Sigmoid colon (tissue), 7 donors: ENCODE data around the gene PTK7. TPM values are rescaled to one million over a fixed set of nuclear protein-coding genes. Genes with fewer than 3 reads are reported as not detected.

ENCODE experiments used
- DNase-seq: peaks from one replicate; pipeline ENCODE4 v3.0.0-alpha.2; 2019
- H3K27ac ChIP-seq, 4 donors: fragments of 200-600 bp; sonication (generic); one replicate each; pipeline ENCODE4 v1.5.1; 2016 to 2019; ENCODE audit warnings: mild to moderate bottlenecking in 1 of 4
- H3K27me3 ChIP-seq, 3 donors: fragments of 200-600 bp; sonication (generic); one replicate each; pipeline ENCODE4 v1.5.1; 2019; ENCODE audit warnings: mild to moderate bottlenecking in 1 of 3
- H3K36me3 ChIP-seq, 4 donors: fragments of 200-600 bp; sonication (generic); one replicate each; pipeline ENCODE4 v1.5.1; 2016 to 2019
- H3K4me1 ChIP-seq, 4 donors: fragments of 200-600 bp; sonication (generic); one replicate each; pipeline ENCODE4 v1.5.1; 2017 to 2019
- H3K4me3 ChIP-seq, 4 donors: fragments of 200-600 bp; sonication (generic); one replicate each; pipeline ENCODE4 v1.5.1; 2017 to 2019; ENCODE audit warnings: mild to moderate bottlenecking in 2 of 4, moderate library complexity in 1 of 4
- H3K9me3 ChIP-seq, 4 donors: fragments of 200-600 bp in 3 of 4; sonication (generic) in 3 of 4; one replicate each; pipeline versions ENCODE4 v1.5.1 to v1.6.1; 2013 to 2019
- EP300 ChIP-seq, 4 donors: sonication (generic); formaldehyde crosslinking; IDR thresholded peaks; one replicate each; pipeline ENCODE4 v1.6.1; 2017; ENCODE audit warnings: antibody characterized with exemption in 4 of 4
- POLR2A ChIP-seq, 2 donors: fragments of 450-650 bp; IDR thresholded peaks; one replicate each; pipeline ENCODE4 v1.6.1; 2016; ENCODE audit warnings: antibody characterized with exemption in 2 of 2, mild to moderate bottlenecking in 2 of 2, moderate library complexity in 2 of 2
- POLR2AphosphoS5 ChIP-seq, 4 donors: sonication (generic); formaldehyde crosslinking; IDR thresholded peaks; one replicate each; pipeline ENCODE4 v1.6.1; 2017; ENCODE audit warnings: antibody characterized with exemption in 4 of 4
- WGBS, 2 donors: extraction: QIAGEN DNeasy Blood & Tissue Kit; methylation state at CpG; one replicate each; pipeline ENCODE4 v1.1.7; 2013; 5-methylcytosine and 5-hydroxymethylcytosine counted together
- intact Hi-C: fragments of 100-400 bp; cut with DNase I; formaldehyde crosslinking; loops from one replicate; pipeline ENCODE4 v1.15.1; 2023
- polyA plus RNA-seq, 3 donors: library from polyadenylated mRNA; stranded (reverse); fragments of 200-250 nt; gene quantifications; one replicate each; pipeline ENCODE4 v1.2.3, GENCODE V29; 2013
- total RNA-seq, 4 donors: library from RNA; depleted of rRNA; stranded (reverse); fragments of >200 nt; gene quantifications; one replicate each; pipeline ENCODE4 v1.1.0, GENCODE V29; 2016
- TF ChIP-seq, protein P1 (sequence below), 4 experiments: fragments of 450-650 bp in 3 of 4; fragments of 200-600 bp in 1 of 4; IDR thresholded peaks; one replicate each; pipeline ENCODE4 v1.5.1; 2016 to 2019; ENCODE audit warnings: antibody characterized with exemption in 4 of 4, mild to moderate bottlenecking in 3 of 4, moderate library complexity in 2 of 4
- donor health status: healthy with polysubstance abuse.
- donor health status: Bipolar disorder and iron deficiency.
- donor health status: healthy.

PTK7 gene
- total and polyA plus RNA-seq, 7 donors: 1.2 to 15.6 (median 6.1) TPM

DNA sequence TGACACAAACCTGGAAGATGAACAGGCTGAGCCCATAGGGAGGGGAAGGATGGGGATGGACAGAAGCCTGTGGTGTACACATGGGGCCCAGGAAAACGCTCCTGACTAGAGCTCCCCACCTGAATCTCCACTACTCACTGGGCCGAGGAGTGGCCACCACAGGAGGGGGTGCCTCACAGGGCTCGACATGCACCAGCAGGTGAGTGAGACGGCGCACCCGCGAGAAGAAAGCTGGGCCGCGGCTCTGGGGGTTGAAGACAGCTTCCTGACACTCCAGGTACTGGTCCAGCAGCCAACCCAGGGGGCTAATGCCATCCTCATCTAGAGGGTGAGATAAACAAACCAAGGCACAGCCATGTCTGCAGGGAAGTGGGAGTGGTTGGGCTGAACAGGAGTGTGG is 32.8 kb upstream of the PTK7 start:
- Histone ChIP-seq H3K27ac (no peak overlapping the region), H3K4me1 (no peaks in the 10 kb centered on the region), H3K36me3 (peaks cover under 1 to 79% (median 14%) of the 10 kb centered on the region in 4 donors), H3K27me3 (no peaks in the 10 kb centered on the region), H3K9me3 (no peaks in the 10 kb centered on the region), H3K4me3 (no peak overlapping the region)
- TF ChIP-seq, protein P1, sequence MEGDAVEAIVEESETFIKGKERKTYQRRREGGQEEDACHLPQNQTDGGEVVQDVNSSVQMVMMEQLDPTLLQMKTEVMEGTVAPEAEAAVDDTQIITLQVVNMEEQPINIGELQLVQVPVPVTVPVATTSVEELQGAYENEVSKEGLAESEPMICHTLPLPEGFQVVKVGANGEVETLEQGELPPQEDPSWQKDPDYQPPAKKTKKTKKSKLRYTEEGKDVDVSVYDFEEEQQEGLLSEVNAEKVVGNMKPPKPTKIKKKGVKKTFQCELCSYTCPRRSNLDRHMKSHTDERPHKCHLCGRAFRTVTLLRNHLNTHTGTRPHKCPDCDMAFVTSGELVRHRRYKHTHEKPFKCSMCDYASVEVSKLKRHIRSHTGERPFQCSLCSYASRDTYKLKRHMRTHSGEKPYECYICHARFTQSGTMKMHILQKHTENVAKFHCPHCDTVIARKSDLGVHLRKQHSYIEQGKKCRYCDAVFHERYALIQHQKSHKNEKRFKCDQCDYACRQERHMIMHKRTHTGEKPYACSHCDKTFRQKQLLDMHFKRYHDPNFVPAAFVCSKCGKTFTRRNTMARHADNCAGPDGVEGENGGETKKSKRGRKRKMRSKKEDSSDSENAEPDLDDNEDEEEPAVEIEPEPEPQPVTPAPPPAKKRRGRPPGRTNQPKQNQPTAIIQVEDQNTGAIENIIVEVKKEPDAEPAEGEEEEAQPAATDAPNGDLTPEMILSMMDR (IDR thresholded peaks at IDR 0.05): no peak
- TF ChIP-seq POLR2A (IDR thresholded peaks at IDR 0.05) (no peak), POLR2AphosphoS5 (IDR thresholded peaks at IDR 0.05) (no peak), EP300 (IDR thresholded peaks at IDR 0.05) (no peak)
- WGBS, 2 donors: 94% methylated on average over 9 of the region's 9 CpGs
- intact Hi-C loops: no loop called here
- DNase-seq: no peak

- Histone ChIP-seq H3K4me3 (no peak overlapping the region), H3K27ac (no peak overlapping the region), H3K9me3 (no peaks in the 10 kb centered on the region), H3K36me3 (peaks cover 0 to 80% (median 17%) of the 10 kb centered on the region in 4 donors), H3K4me1 (no peaks in the 10 kb centered on the region), H3K27me3 (no peaks in the 10 kb centered on the region)
- 93 to 95% methylated on average over 11 of the region's 11 CpGs for WGBS, 2 donors
- no peak for DNase-seq
- TF ChIP-seq, protein P1 (IDR thresholded peaks at IDR 0.05): no peak
- intact Hi-C loops: no loop called here
These were observed 30.7 kb upstream of the PTK7 start for GRCh38 chr6:43045371-43045930.

- no peak overlapping the region for H3K27ac ChIP-seq
- H3K9me3 ChIP-seq: no peaks in the 10 kb centered on the region
- TF ChIP-seq POLR2AphosphoS5 (IDR thresholded peaks at IDR 0.05): no peak
- TF ChIP-seq EP300 (IDR thresholded peaks at IDR 0.05): no peak
- no peak for TF ChIP-seq POLR2A (IDR thresholded peaks at IDR 0.05)
- TF ChIP-seq, protein P1 (IDR thresholded peaks at IDR 0.05): no peak
- peaks cover 0 to 67% (median 13%) of the 10 kb centered on the region in 4 donors for H3K36me3 ChIP-seq
- intact Hi-C loops: no loop called here
- WGBS, 2 donors: 94 to 95% methylated on average over 7 of the region's 7 CpGs
- peaks cover 0 to 8% (median 1%) of the 10 kb centered on the region in 4 donors for H3K4me1 ChIP-seq
- DNase-seq: no peak
- no peaks in the 10 kb centered on the region for H3K27me3 ChIP-seq
- no peak overlapping the region for H3K4me3 ChIP-seq
These were observed 28.1 kb upstream of the PTK7 start for GRCh38 chr6:43047998-43048397.

DNA sequence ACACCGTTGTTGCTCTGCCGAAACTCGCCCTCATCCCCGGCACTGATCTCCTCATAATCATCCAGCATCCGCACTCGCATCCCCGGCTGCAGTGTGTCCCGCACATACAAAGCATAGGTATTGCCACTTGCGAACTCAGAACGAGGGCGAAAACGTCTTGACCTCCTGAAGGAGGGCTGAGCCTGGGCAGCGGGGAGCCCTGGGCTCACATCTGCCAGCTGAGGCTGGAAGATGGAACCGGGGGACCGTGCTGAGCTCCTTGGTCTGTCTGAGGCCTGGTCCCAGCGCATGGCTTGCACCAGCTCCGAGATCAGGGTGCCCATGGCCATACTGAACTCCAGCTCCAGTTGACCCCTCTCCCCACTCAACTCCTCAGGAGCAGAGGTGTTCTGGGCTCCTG is 25.1 kb upstream of the PTK7 start:
- TF ChIP-seq EP300 (IDR thresholded peaks at IDR 0.05) (no peak), POLR2A (IDR thresholded peaks at IDR 0.05) (no peak)
- TF ChIP-seq, protein P1 (IDR thresholded peaks at IDR 0.05): no peak
- Histone ChIP-seq H3K27me3 (no peaks in the 10 kb centered on the region), H3K27ac (no peak overlapping the region), H3K9me3 (no peaks in the 10 kb centered on the region), H3K36me3 (peaks cover 3 to 51% (median 10%) of the 10 kb centered on the region in 4 donors), H3K4me3 (no peak overlapping the region), H3K4me1 (peaks cover 0 to 17% (median 11%) of the 10 kb centered on the region in 4 donors)
- no peak for DNase-seq
- intact Hi-C loops: loop anchor here (5.0 kb wide), 1 partner anchor 91 kb away; no protein-coding TSS in a partner anchor
- 96 to 97% methylated on average over 17 of the region's 17 CpGs for WGBS, 2 donors
